ENCODE results near the gene GRWD1. TPM values are rescaled to one million over a fixed set of nuclear protein-coding genes. Genes with fewer than 3 reads are reported as not detected.

The GRWD1 gene
- total RNA-seq = 10 to 100 TPM; 15.1 to 33.1 (median 29.7) TPM

GRCh38 chr19:48445606-48446481 lies at the start of gene GRWD1:
Gene GRWD1 (plus strand): TSS chr19:48445983. CDS start chr19:48446006, 23 bp downstream.
- TF ChIP-seq, protein P1, sequence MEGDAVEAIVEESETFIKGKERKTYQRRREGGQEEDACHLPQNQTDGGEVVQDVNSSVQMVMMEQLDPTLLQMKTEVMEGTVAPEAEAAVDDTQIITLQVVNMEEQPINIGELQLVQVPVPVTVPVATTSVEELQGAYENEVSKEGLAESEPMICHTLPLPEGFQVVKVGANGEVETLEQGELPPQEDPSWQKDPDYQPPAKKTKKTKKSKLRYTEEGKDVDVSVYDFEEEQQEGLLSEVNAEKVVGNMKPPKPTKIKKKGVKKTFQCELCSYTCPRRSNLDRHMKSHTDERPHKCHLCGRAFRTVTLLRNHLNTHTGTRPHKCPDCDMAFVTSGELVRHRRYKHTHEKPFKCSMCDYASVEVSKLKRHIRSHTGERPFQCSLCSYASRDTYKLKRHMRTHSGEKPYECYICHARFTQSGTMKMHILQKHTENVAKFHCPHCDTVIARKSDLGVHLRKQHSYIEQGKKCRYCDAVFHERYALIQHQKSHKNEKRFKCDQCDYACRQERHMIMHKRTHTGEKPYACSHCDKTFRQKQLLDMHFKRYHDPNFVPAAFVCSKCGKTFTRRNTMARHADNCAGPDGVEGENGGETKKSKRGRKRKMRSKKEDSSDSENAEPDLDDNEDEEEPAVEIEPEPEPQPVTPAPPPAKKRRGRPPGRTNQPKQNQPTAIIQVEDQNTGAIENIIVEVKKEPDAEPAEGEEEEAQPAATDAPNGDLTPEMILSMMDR (IDR thresholded peaks at IDR 0.05) = peak in 2 of 5 experiments; percentile 1 to 31
- TF ChIP-seq POLR2A (IDR thresholded peaks at IDR 0.05) = peak in 1 of 2 donors; percentile 50
- TF ChIP-seq EP300 (IDR thresholded peaks at IDR 0.05) = peak; percentile 87 to 93
- DNase-seq (ENCODE audit: low spot score in 2 of 2) = peak; percentile 79 to 88
- Histone ChIP-seq H3K36me3 (peaks cover 0 to 38% (median 17%) of the 10 kb centered on the region in 3 donors), H3K4me3 (peak within 1 kb of the TSS; percentile 51 to 90 (median 82)), H3K27me3 (peaks cover 0 to 22% of the 10 kb centered on the region in 2 donors), H3K9me3 (no peaks in the 10 kb centered on the region), H3K4me1 (peaks cover 0 to 38% (median 18%) of the 10 kb centered on the region in 4 donors), H3K27ac (peak within 1 kb of the TSS; percentile 66 to 96 (median 84))
- WGBS, 2 donors = 0% methylated on average over 38 to 60 of the region's 61 CpGs

- Histone ChIP-seq H3K27ac (no peak overlapping the region), H3K4me1 (peaks cover 0 to 64% (median 13%) of the 10 kb centered on the region in 4 donors), H3K9me3 (no peaks in the 10 kb centered on the region), H3K4me3 (no peak overlapping the region), H3K36me3 (no peaks in the 10 kb centered on the region), H3K27me3 (peaks cover 2 to 57% of the 10 kb centered on the region in 2 donors)
- DNase-seq (ENCODE audit: low spot score in 2 of 2) = no peak
- 35 to 42% methylated on average over 23 to 24 of the region's 24 CpGs for WGBS, 2 donors
- TF ChIP-seq POLR2A (IDR thresholded peaks at IDR 0.05) (no peak), EP300 (IDR thresholded peaks at IDR 0.05) (no peak)
- TF ChIP-seq, protein P1 (IDR thresholded peaks at IDR 0.05) = no peak
These were observed 49.6 kb upstream of the GRWD1 start for GRCh38 chr19:48396016-48396823.

- Histone ChIP-seq H3K9me3 (no peaks in the 10 kb centered on the region), H3K4me1 (peaks cover 0 to 60% (median 13%) of the 10 kb centered on the region in 4 donors), H3K27me3 (peaks cover 2 to 57% of the 10 kb centered on the region in 2 donors), H3K27ac (no peak overlapping the region), H3K4me3 (no peak overlapping the region), H3K36me3 (no peaks in the 10 kb centered on the region)
- TF ChIP-seq, protein P1 (IDR thresholded peaks at IDR 0.05) = no peak
- TF ChIP-seq POLR2A (IDR thresholded peaks at IDR 0.05) (no peak), EP300 (IDR thresholded peaks at IDR 0.05) (no peak)
- WGBS, 2 donors = 38% methylated on average over 2 of the region's 2 CpGs
- no peak for DNase-seq (ENCODE audit: low spot score in 2 of 2)
These were observed 49.0 kb upstream of the GRWD1 start for GRCh38 chr19:48396824-48397176.

GRCh38 chr19:48397263-48398101 lies 48.3 kb upstream of the GRWD1 start:
- 33 to 43% methylated on average over 22 of the region's 22 CpGs for WGBS, 2 donors
- TF ChIP-seq POLR2A (IDR thresholded peaks at IDR 0.05) (no peak), EP300 (IDR thresholded peaks at IDR 0.05) (no peak)
- peak overlapping the region in 3 of 4 donors; percentile 29 to 51 (median 30) for H3K4me3 ChIP-seq
- H3K36me3 ChIP-seq = no peaks in the 10 kb centered on the region
- H3K9me3 ChIP-seq = no peaks in the 10 kb centered on the region
- H3K27ac ChIP-seq = peak overlapping the region in 1 of 4 donors; percentile 63
- no peak for DNase-seq (ENCODE audit: low spot score in 2 of 2)
- H3K27me3 ChIP-seq = peaks cover 2 to 56% of the 10 kb centered on the region in 2 donors
- H3K4me1 ChIP-seq = peaks cover 0 to 59% (median 13%) of the 10 kb centered on the region in 4 donors

- no peak for DNase-seq (ENCODE audit: low spot score in 2 of 2)
- peak overlapping the region in 1 of 4 donors; percentile 63 for H3K27ac ChIP-seq
- H3K4me3 ChIP-seq = peak overlapping the region in 3 of 4 donors; percentile 29 to 51 (median 30)
- TF ChIP-seq, protein P1 (IDR thresholded peaks at IDR 0.05) = no peak
- TF ChIP-seq POLR2A (IDR thresholded peaks at IDR 0.05) (no peak), EP300 (IDR thresholded peaks at IDR 0.05) (no peak)
- no peaks in the 10 kb centered on the region for H3K36me3 ChIP-seq
- no peaks in the 10 kb centered on the region for H3K9me3 ChIP-seq
- H3K27me3 ChIP-seq = peaks cover 2 to 51% of the 10 kb centered on the region in 2 donors
- H3K4me1 ChIP-seq = peaks cover 0 to 58% (median 13%) of the 10 kb centered on the region in 4 donors
- 3% methylated on average over 17 of the region's 17 CpGs for WGBS, 2 donors
These were observed 47.7 kb upstream of the GRWD1 start for GRCh38 chr19:48398102-48398374.
